K562 (cell line): Measurements from ENCODE around the gene PTPRF. TPM values are rescaled to one million over a fixed set of nuclear protein-coding genes. Genes with fewer than 3 reads are reported as not detected.
A peak's percentile ranks its signal among the peaks of the same experiment; 100 is the strongest.

Experiments
- ARID3B ChIP-seq: fragments of 250-450 bp; sonication (Bioruptor Pico); IDR thresholded peaks from 2 replicates; pipeline ENCODE4 v1.4.0; 2020; ENCODE audit warnings: borderline replicate concordance
- CEBPZ ChIP-seq: fragments of 150-350 bp; IDR thresholded peaks from 2 replicates; pipeline ENCODE4 v1.6.1; 2014; ENCODE audit warnings: low read depth, mild to moderate bottlenecking, low read length, borderline replicate concordance
- CTCF ChIP-seq, 3 experiments: IDR thresholded peaks in 2 of 3; conservative IDR thresholded peaks in 1 of 3; 2 replicates each; pipeline ENCODE4 v1.5.1; 2011 to 2012; ENCODE audit warnings: low read length in 3 of 3, mild to moderate bottlenecking in 3 of 3, control low read depth in 2 of 3, improper control_type of control experiment in 1 of 3, inconsistent platforms in 1 of 3, low read depth in 1 of 3, mixed read lengths in 1 of 3, moderate library complexity in 1 of 3; ENCODE audit not compliant: insufficient read depth in 2 of 3
- FOXJ2 ChIP-seq: fragments of 200-800 bp; sonication (Bioruptor generic); IDR thresholded peaks from 2 replicates; pipeline ENCODE4 v1.6.1; 2016; ENCODE audit warnings: missing genetic modification characterization, missing compliant biosample characterization
- GABPA ChIP-seq: fragments of 200-800 bp; sonication (Bioruptor generic); conservative IDR thresholded peaks from 2 replicates; pipeline ENCODE4 v1.6.1; 2016; ENCODE audit warnings: low read depth, missing genetic modification characterization, missing compliant biosample characterization
- MAFG ChIP-seq: fragments of 450-650 bp; conservative IDR thresholded peaks from 2 replicates; pipeline ENCODE4 v1.6.1; 2016; ENCODE audit warnings: missing genetic modification characterization, missing compliant biosample characterization
- MITF ChIP-seq: IDR thresholded peaks from 2 replicates; pipeline ENCODE4 v1.6.1; 2014; ENCODE audit warnings: antibody characterized with exemption
- MXI1 ChIP-seq: IDR thresholded peaks from 2 replicates; pipeline ENCODE4 v1.6.1; 2011; ENCODE audit warnings: low read depth, mild to moderate bottlenecking, improper control_type of control experiment, low read length
- SMAD4 ChIP-seq: fragments of 250-450 bp; sonication (Bioruptor Pico); conservative IDR thresholded peaks from 2 replicates; pipeline ENCODE4 v1.8.0; 2021; ENCODE audit warnings: inconsistent platforms, mild to moderate bottlenecking, moderate library complexity
- TCF7 ChIP-seq: sonication (generic); IDR thresholded peaks from 2 replicates; pipeline ENCODE4 v1.6.1; 2016; ENCODE audit warnings: antibody characterized with exemption, borderline replicate concordance
- TCFL5 ChIP-seq: fragments of 250-450 bp; sonication (Bioruptor Pico); conservative IDR thresholded peaks from 2 replicates; pipeline ENCODE4 v1.6.1; 2021; ENCODE audit warnings: mild to moderate bottlenecking, moderate library complexity, matching md5 sums
- ZBTB9 ChIP-seq: fragments of 450-650 bp; formaldehyde crosslinking; IDR thresholded peaks from 2 replicates; pipeline ENCODE4 v1.4.0; 2020; ENCODE audit warnings: mild to moderate bottlenecking, moderate library complexity
- ZNF395 ChIP-seq: fragments of 200-800 bp; sonication (Bioruptor generic); IDR thresholded peaks from 2 replicates; pipeline ENCODE4 v1.6.1; 2017; ENCODE audit warnings: missing genetic modification characterization, missing compliant biosample characterization
- ZZZ3 ChIP-seq: fragments of 450-650 bp; IDR thresholded peaks from 2 replicates; pipeline ENCODE4 v1.6.1; 2016; ENCODE audit warnings: antibody characterized with exemption, mild to moderate bottlenecking, moderate library complexity
- polyA plus RNA-seq, 8 experiments: library from polyadenylated mRNA; depleted of rRNA in 4 of 8; stranded (reverse) in 5 of 8; unstranded in 3 of 8; fragments of >200 nt; fragmentation: Nextera tagmentation in 2 of 8; fragmentation: Illumina TruSeq in 1 of 8; extraction: Ambion mirVana in 2 of 8; extraction: Trizol in 1 of 8; gene quantifications; 2 replicates each; pipeline versions ENCODE4 v1.2.1 to v1.2.3, GENCODE V29; 2011 to 2014; ENCODE audit warnings: inconsistent platforms in 1 of 8, missing spikeins in 1 of 8
- total RNA-seq, 7 experiments: library from RNA; depleted of rRNA in 6 of 7; stranded (reverse); fragments of >200 nt in 6 of 7; fragmentation: Illumina TruSeq in 2 of 7; extraction: Trizol in 2 of 7; gene quantifications; 2 replicates each; pipeline versions ENCODE4 v1.2.1 to v1.2.3, GENCODE V29; 2011 to 2021; ENCODE audit warnings: low replicate concordance in 1 of 7

Gene PTPRF
- total and polyA plus RNA-seq, 9 of the 15 experiments (the other 6 are each of a cell fraction or from before 2014, with no cell fraction given), result 0.13 to 4.3 (median 1.1) TPM

- TF ChIP-seq ZNF395 (no peak), MAFG (no peak), TCFL5 (CRISPR knock-in tag) (no peak), TCF7 (no peak), CTCF (IDR thresholded peaks at IDR 0.05 in 2 of 3, conservative IDR thresholded peaks at IDR 0.05 in 1 of 3; ENCODE audit: insufficient read depth in 2 of 3, low read depth in 1 of 3, low read length in 3 of 3) (no peak), FOXJ2 (tag) (no peak; the same call in 1 of the 2 replicates), MXI1 (no peak), MITF (no peak), CEBPZ (0 out of 2 replicates have a peak, but pooled peaks have one; percentile 57), ZZZ3 (peak; percentile 84; the same call in 1 of the 2 replicates), SMAD4 (peak; percentile 77), GABPA (tag) (peak; percentile 66), ZBTB9 (peak; percentile 83), ARID3B (CRISPR knock-in tag) (peak; percentile 79; the same call in 1 of the 2 replicates)
Measured at GRCh38 chr1:43650310-43651085, 119.8 kb downstream of the PTPRF start (continued).
